ENCODE measurements around the gene SLC43A3. TPM values are rescaled to one million over a fixed set of nuclear protein-coding genes. Genes with fewer than 3 reads are reported as not detected.

SLC43A3 gene
- total RNA-seq, 1 experiment from 2014 or later, result 8.6 TPM

DNA sequence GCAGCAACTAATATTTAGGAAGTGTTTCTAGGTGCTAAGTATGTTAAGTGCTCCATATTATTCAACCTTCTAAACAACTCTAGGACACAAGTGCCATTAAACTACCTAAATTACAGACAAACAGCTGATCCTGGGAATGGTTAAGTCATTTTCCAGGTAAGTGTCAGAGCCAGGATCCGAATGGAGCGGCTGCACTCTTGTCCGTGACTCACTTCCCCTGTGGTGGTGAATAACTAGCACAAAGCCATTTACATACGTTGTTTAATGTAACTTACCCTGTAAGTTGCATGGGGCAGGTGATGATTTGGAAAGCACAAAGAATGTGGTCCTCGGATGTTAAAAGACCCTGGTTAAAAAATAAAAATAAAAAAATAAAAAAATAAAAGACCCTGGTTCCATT, 27.7 kb downstream of the SLC43A3 start:
- Histone ChIP-seq H3K27ac (ENCODE audit: low read length) (no peak overlapping the region), H3K4me3 (ENCODE audit: low read depth in 2 of 2, low read length in 2 of 2) (no peak overlapping the region), H3K9me3 (ENCODE audit: control insufficient read depth, insufficient read depth, low read depth, low read length) (no peaks in the 10 kb centered on the region), H3K27me3 (ENCODE audit: control insufficient read depth, insufficient read depth, low read length) (peaks cover 18% of the 10 kb centered on the region), H3K4me1 (ENCODE audit: control insufficient read depth, insufficient read depth, low read length) (peaks cover 3% of the 10 kb centered on the region; the same call in 1 of the 2 replicates), H3K36me3 (ENCODE audit: control insufficient read depth, insufficient read depth, low read length) (no peaks in the 10 kb centered on the region)
- CTCF ChIA-PET, result no interaction called here
- BruUV-seq (replicated peaks), result no TSS peak
- no peak for ATAC-seq
- intact Hi-C loops (cut with micrococcal nuclease; ENCODE audit: unreplicated experiment), result no loop called here
- in situ Hi-C loops (cut with HindIII; ENCODE audit: low pct_unique_long_range_greater_than_20kb, low sequenced_read_pairs), result no loop called here
- POLR2A ChIA-PET, result interaction anchor here (0.8 kb wide), 1 partner anchor 31 kb away, joined by 3 read pairs; no protein-coding TSS in a partner anchor
- DNase-seq (ENCODE audit: low read depth, low spot score), result no peak
- TF ChIP-seq, protein P1, sequence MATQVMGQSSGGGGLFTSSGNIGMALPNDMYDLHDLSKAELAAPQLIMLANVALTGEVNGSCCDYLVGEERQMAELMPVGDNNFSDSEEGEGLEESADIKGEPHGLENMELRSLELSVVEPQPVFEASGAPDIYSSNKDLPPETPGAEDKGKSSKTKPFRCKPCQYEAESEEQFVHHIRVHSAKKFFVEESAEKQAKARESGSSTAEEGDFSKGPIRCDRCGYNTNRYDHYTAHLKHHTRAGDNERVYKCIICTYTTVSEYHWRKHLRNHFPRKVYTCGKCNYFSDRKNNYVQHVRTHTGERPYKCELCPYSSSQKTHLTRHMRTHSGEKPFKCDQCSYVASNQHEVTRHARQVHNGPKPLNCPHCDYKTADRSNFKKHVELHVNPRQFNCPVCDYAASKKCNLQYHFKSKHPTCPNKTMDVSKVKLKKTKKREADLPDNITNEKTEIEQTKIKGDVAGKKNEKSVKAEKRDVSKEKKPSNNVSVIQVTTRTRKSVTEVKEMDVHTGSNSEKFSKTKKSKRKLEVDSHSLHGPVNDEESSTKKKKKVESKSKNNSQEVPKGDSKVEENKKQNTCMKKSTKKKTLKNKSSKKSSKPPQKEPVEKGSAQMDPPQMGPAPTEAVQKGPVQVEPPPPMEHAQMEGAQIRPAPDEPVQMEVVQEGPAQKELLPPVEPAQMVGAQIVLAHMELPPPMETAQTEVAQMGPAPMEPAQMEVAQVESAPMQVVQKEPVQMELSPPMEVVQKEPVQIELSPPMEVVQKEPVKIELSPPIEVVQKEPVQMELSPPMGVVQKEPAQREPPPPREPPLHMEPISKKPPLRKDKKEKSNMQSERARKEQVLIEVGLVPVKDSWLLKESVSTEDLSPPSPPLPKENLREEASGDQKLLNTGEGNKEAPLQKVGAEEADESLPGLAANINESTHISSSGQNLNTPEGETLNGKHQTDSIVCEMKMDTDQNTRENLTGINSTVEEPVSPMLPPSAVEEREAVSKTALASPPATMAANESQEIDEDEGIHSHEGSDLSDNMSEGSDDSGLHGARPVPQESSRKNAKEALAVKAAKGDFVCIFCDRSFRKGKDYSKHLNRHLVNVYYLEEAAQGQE (IDR thresholded peaks at IDR 0.05; ENCODE audit: insufficient read depth in 1 of 2, low read depth in 2 of 2, low read length in 1 of 2), result no peak
- TF ChIP-seq SIN3A (IDR thresholded peaks at IDR 0.05; ENCODE audit: borderline replicate concordance, insufficient read depth, low read depth, low read length) (no peak), POLR2AphosphoS5 (IDR thresholded peaks at IDR 0.05; ENCODE audit: low read depth, low read length) (no peak), TCF7L2 (IDR thresholded peaks at IDR 0.05; ENCODE audit: low read depth, low read length) (no peak)
- TF ChIP-seq, protein P2, sequence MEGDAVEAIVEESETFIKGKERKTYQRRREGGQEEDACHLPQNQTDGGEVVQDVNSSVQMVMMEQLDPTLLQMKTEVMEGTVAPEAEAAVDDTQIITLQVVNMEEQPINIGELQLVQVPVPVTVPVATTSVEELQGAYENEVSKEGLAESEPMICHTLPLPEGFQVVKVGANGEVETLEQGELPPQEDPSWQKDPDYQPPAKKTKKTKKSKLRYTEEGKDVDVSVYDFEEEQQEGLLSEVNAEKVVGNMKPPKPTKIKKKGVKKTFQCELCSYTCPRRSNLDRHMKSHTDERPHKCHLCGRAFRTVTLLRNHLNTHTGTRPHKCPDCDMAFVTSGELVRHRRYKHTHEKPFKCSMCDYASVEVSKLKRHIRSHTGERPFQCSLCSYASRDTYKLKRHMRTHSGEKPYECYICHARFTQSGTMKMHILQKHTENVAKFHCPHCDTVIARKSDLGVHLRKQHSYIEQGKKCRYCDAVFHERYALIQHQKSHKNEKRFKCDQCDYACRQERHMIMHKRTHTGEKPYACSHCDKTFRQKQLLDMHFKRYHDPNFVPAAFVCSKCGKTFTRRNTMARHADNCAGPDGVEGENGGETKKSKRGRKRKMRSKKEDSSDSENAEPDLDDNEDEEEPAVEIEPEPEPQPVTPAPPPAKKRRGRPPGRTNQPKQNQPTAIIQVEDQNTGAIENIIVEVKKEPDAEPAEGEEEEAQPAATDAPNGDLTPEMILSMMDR (IDR thresholded peaks at IDR 0.05), result no peak

DNA sequence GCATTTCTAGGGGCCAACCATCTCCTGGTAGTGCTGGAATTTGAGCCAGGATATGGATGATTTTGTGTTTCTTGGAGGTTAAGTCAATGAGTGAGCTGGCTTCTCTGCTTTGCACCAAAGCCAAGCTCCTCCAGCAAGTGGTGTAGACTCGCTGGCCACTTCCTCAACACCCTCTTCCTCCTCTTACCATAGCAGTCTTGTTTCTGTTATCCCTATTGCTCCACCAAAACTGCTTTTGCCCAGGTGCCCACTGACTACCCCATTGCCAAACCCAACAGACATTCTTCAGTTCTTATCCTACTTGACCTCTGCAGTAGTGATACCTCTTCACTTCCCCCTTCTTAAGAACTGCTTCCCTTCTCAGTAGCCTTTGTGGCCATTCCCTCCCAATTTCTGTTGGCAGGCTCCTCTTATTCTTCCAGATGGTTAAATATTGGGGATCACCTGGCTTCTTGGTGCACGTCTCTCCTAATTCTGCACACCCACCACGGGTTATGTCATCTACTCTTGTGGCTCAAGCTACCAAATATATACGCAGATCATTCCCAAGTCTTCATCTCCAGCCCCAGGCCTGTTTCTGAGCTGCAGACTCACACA, 29.4 kb downstream of the SLC43A3 start:
- ATAC-seq (no peak), DNase-seq (ENCODE audit: low read depth, low spot score) (no peak)
- TF ChIP-seq, protein P2 (IDR thresholded peaks at IDR 0.05), result no peak
- TF ChIP-seq, protein P1 (IDR thresholded peaks at IDR 0.05; ENCODE audit: insufficient read depth in 1 of 2, low read depth in 2 of 2, low read length in 1 of 2), result no peak
- TF ChIP-seq POLR2AphosphoS5 (IDR thresholded peaks at IDR 0.05; ENCODE audit: low read depth, low read length), result no peak
- Histone ChIP-seq H3K27me3 (ENCODE audit: control insufficient read depth, insufficient read depth, low read length) (peaks cover 20% of the 10 kb centered on the region), H3K36me3 (ENCODE audit: control insufficient read depth, insufficient read depth, low read length) (no peaks in the 10 kb centered on the region), H3K4me1 (ENCODE audit: control insufficient read depth, insufficient read depth, low read length) (peaks cover 3% of the 10 kb centered on the region; the same call in 1 of the 2 replicates), H3K27ac (ENCODE audit: low read length) (no peak overlapping the region), H3K4me3 (ENCODE audit: low read depth in 2 of 2, low read length in 2 of 2) (no peak overlapping the region), H3K9me3 (ENCODE audit: control insufficient read depth, insufficient read depth, low read depth, low read length) (no peaks in the 10 kb centered on the region)
- POLR2A ChIA-PET, result no interaction called here
- no TSS peak for BruUV-seq (replicated peaks)
- intact Hi-C loops (cut with micrococcal nuclease; ENCODE audit: unreplicated experiment), result no loop called here
- in situ Hi-C loops (cut with HindIII; ENCODE audit: low pct_unique_long_range_greater_than_20kb, low sequenced_read_pairs), result no loop called here
- CTCF ChIA-PET, result no interaction called here

All from Panc1 (cell line).